HG03175 (cell line): ENCODE data around the gene PLP1.
A peak's percentile ranks its signal among the peaks of the same experiment; 100 is the strongest.
"Not testable (repeated sequence)": the region's sequence is repeated elsewhere in the genome, so short reads cannot be mapped to it uniquely, and the experiment has no call there.

Experiments used
- ATAC-seq: cut with Tn5 transposase; IDR thresholded peaks from one replicate; pipeline ENCODE4 v1.9.1; 2021; ENCODE audit warnings: mild to moderate bottlenecking, moderate library complexity; ENCODE audit not compliant: unreplicated experiment

The PLP1 gene

DNA sequence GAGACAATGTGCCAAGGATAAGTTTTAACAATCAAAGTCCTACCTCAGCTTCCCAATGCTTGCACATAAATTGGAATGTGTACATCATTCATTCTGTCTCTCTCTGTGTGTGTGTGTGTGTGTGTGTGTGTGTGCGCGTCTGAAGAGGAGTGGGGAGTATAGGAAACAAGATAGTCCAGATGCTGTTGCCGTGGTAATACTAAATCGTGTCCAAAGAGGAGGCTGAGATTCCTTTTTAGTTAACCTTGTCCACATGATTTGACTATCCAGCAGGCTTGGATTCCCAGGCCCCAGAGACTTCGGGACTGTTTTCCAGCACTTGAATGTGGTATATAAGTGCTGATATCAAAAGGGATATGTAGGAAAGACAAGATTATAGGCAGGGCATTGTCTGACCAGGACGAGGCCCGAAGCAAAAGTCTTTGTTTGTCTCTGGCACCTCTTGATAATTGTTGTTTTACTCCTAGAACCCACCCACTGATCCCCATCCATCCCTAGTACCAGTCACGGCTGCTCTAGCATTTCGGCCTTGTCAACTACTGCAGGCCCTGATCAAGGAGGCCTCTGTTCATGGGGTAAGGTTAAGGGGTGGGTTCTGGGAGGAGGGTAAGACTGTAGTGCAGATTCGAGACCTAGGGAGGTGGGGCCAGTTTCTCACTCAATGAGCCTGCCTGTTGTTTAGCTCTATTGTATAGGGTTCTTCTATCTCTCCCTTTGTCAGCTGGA is 3.9 kb downstream of the PLP1 start:
- ATAC-seq: no peak

DNA sequence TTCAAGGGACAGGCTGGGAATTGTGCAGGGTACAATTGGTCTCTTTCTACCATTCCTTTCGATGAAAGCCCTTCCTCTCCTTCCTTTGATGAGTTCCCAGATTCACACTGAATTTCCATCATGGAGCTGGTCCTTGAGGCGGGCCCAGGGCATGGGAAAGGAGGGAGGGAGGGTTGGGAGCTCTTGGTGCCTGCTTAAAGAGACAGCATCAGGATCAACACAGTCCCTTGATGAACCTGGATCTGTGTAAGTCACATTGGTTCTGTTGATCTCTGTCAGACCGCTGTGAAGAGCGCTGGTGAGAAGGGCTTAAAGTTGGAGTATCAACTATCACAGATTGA is 4.4 kb downstream of the PLP1 start:
- no peak for ATAC-seq

DNA sequence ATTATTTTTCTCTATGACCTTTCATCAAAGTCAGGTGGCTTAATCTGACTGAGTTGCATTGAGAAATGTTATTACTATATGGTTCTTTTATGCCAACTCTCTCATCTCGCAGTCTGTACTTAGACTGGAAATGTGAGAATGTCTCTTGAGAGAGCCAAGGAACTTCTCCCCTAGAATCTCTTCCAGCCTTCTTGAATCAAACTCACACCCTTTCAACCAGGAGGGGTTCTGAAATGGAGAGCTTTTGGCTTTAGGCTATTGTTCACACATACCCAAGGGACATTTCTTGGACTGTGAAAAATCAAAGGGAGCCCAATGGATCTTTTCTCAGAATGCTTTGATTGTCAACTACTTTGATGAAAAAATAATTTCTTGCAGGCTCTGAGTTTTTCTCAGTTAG is 5.1 kb downstream of the PLP1 start:
- no peak for ATAC-seq

DNA sequence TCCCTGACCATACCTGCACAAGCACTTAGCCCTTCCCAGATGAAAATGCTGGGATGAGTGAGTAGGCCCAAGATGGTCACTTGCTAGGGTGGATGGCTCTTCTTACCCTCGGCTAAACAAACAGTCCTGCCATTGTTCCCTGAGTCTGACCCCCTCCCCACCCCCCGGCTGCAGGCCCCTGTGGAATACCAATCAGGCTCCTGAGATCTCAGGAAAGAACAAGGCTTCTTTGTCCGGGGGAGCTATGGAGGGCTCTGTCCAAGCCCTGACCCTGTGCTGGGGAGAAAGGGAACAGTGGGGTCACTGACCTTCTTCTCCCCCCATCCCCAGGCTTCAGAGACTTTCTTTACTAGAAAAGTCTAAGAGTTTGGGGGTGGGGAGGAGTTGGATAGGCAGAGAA is 6.0 kb downstream of the PLP1 start:
- ATAC-seq: no peak

DNA sequence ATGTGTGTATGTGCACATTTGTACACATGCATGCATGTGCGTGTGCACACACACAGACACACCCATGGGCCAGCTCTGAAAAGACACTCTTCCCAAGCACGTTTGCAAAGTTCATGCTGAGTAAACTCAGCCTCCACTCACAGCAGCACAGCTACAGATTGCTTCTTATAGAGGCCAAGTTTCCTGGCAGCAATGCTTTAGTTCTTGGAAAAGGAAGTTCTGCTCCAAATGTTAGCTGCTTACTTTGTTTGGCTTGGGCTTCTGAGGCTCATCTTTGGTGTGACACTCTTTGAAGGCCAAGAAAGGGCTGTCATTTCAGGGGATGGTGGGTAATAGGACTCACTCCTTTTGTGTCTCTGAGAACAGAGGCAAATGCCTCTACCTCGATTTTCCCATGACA is 6.6 kb downstream of the PLP1 start:
- no peak for ATAC-seq

DNA sequence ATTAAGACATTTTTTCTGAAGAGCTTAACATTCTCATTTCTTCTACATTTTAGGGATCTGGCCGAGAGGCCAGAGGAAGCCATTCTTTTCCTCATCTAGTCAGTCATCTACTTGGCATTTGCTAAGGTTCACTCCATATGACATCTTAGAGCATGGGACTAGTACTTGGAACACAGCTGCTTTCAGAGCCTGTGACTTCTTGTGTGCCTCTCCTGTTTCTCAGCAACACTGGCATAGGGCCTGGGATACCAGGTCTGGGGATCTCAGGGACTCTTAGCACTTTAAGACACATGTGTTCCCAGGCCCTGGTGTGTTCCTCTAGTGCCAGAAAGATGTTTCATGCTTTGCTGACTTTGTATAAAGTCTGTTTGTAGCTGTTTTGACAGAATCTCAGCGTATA is 7.3 kb downstream of the PLP1 start:
- no peak for ATAC-seq

DNA sequence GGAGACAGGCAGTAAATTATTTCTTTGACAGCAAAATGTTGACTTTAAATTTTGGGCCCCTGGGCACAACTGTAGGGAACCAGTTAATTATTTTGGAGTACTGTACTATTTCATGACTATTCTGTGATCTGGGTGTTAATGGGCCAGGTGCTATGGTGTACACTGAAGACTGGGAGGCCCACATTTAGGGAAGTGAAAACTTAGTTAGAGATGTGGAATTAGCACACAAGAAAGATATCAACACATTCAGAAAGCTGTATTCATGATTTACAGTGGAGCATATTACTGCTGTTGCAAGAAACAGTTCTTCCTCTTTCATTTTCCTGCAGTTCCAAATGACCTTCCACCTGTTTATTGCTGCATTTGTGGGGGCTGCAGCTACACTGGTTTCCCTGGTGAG is 12.4 kb downstream of the PLP1 start:
- peak; percentile 93 for ATAC-seq

DNA sequence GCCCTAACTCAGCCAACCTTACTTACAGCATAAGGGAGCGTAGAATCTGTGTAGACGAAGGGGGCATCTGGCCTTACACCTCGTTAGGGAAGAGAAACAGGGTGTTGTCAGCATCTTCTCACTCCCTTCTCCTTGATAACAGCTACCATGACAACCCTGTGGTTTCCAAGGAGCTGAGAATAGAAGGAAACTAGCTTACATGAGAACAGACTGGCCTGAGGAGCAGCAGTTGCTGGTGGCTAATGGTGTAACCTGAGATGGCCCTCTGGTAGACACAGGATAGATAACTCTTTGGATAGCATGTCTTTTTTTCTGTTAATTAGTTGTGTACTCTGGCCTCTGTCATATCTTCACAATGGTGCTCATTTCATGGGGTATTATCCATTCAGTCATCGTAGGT is 14.6 kb downstream of the PLP1 start:
- no peak for ATAC-seq

DNA sequence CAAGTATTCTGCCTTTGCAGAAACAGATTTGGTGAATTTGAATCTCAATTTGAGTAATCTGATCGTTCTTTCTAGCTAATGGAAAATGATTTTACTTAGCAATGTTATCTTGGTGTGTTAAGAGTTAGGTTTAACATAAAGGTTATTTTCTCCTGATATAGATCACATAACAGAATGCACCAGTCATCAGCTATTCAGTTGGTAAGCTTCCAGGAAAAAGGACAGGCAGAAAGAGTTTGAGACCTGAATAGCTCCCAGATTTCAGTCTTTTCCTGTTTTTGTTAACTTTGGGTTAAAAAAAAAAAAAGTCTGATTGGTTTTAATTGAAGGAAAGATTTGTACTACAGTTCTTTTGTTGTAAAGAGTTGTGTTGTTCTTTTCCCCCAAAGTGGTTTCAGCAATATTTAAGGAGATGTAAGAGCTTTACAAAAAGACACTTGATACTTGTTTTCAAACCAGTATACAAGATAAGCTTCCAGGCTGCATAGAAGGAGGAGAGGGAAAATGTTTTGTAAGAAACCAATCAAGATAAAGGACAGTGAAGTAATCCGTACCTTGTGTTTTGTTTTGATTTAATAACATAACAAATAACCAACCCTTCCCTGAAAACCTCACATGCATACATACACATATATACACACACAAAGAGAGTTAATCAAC is 15.3 kb downstream of the PLP1 start:
- ATAC-seq: no peak

DNA sequence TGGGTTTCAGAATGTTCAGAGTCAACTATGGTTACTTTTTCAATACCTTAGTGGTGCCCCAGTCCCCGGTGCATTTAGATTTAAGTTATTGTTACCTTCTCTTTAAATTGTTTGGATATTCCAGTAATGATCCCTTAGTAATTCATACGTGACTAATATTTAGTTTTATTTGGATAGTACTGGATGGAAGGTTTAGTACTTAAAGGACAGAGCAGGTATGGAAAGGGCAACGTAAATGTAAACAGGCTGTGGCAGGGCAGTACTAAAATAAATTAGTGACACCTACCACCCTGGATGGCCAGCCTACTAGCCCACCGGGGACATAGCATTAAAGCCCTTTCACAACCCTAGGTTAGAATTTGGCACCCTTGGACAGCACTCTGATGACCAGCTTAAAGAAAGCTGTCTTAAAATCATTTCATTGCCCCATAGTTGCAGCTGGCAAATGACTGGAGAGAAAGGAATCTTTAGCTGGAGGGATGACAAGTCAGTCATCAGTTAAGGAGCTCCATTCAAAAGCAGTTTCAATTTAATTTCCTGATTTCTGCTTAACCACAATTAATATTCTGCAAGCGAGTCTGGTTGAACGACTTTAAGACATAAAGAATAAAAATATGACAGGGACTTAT is 16.4 kb downstream of the PLP1 start:
- ATAC-seq: no peak

DNA sequence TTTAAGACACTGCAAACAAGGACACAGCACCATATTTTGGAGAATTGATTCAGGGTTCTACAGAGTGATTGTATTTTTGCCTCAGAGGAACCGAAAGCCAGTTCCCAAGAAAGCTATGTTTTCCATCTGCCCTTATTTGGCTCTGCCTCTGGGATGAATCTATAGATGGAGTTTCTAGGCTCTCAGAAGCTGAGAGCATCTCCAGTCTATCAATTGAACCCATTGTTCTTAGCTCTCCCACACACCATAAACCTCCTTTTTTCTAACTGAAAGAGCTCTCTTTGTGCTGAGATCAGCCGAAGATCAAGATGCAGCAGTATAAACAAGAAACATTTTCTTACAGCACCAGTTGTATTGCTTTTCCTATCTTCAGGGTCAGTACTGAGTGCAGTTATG is 16.9 kb downstream of the PLP1 start:
- ATAC-seq: no peak

DNA sequence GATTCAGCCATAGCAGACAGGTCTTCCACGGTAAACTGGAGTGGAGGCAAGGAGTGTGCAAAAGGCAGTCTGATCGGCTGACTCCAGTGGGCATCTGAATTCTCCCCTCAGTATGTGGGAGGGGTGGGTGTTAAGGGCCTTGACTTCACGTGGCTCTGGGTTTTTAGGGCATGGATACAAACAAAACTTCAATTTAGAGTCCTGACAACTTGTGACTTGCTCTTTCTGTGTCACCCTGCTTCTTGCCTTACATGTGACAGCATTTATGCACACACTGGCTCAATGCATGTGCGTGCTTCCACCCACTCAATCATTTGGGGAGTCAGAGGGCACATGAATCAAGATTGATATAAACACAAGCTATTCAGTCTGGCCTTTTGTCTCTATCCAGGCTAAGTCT is 17.5 kb downstream of the PLP1 start:
- ATAC-seq: no peak

DNA sequence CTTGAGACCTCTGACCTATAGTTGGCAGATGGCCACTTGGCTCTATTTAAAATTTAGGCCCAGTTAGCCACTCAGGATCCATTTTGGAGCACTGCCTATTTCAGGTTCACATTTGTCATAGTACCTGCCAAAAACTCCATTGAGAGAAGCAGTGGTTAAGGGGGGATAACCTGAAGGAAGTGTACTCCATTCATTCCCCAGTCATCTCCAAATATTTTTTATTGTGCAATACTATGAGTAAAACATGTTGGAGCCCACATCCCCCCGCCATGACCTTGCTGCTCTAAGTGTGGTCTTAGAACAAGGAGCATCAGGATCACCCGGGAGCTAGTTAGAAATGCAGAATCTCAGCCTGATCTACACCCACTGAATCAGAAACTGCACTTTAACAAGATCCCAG is 21.1 kb downstream of the PLP1 start:
- ATAC-seq: no peak

DNA sequence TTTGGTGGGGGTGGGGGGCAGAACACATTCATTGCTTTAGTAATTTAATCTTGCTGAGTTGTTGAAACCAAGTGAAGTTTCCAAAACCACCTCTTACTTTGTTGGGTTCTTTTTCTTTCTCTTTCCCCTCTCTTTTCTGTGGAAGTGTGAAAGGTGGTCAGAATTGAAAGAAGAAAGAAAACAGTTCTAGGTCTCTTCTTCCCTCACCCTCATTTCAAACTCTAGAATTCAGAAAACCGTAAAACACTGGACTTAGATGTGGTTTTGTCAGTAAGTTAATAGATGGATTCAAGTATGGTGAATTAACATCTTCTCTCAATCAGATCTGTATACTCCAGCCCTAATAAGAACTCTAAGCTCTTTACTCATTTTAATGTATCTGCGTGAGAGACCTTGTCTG is 23.7 kb downstream of the PLP1 start:
- no peak for ATAC-seq

DNA sequence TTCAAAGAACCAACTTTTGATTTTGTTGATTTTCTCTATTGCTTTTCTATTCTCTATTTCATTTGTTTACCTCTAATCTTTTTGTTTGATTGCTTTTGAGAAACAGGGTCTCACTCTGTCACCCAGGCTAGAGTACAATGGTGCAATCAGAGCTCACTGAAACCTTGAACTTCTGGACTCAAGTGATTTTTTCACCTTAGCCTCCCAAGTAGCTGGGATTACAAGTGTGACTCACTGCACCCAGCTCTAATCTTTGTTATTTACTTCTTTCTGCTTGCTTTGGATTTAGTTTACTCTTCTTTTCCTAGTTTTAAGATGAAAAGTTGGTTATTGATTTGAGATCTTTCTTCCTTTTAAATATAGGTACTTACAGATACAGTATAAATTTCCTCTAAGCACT is 29.2 kb downstream of the PLP1 start:
- no peak for ATAC-seq

DNA sequence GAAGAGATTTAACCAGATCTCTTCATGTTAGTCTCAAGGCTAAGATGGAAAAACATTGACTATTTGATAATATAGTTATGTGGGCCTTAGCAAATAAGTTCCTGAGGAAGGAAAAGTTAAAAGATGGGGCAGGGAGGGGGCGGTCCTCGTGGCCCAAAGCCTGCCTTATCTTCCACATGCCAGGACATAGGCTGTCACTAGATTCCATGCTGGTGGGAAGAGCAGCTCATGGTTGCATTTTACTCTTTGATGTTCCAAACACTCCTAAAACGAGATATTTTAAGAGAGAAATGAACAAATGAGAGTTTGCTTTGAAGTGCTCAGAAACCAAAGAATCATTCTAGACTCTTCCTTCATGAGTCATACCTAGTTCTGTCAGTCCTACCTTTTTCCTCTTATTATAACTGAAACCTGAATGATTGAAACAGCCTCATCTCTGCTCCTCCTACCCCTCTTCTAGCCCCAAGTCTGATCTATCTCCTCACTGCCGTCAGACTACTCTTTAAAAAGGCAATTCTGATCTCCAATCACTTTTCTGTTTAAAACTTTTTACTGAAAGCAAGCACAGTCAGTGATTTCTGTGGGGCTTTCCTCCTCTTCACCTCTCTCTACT is 30.3 kb downstream of the PLP1 start:
- ATAC-seq: no peak

DNA sequence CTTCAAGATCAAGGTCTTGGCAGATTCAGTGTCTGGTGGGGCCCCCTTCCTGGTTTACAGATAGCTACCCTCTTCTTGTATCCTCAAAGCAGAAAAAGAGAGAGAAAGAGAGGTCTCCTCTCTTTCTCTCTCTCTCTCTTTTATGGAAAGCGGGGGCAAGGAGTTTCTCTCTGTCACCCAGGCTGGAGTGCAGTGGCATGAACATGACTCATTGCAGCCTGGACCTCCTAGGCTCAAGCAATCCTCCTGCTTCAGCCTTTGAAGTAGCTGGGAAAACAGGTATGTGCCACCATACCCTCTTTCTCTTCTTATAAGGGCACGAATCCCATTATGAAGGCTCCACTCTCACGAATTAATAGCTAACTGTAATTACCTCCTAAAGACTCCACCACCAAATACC is 35.2 kb downstream of the PLP1 start:
- ATAC-seq: no peak

DNA sequence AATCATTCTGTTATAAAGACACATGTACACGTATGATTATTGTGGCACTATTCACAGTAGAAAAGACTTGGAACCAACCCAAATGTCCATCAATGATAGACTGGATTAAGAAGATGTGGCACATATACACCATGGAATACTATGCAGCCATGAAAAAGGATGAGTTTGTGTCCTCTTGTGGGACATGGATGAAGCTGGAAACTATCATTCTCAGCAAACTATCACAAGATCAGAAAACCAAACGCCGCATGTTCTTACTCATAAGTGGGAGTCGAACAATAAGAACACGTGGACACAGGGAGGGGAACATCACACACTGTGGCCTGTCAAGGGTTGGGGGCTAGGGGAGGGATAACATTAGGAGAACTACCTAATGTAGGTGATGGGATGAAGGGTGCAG is 40.5 kb downstream of the PLP1 start:
- ATAC-seq: not testable (repeated sequence)

DNA sequence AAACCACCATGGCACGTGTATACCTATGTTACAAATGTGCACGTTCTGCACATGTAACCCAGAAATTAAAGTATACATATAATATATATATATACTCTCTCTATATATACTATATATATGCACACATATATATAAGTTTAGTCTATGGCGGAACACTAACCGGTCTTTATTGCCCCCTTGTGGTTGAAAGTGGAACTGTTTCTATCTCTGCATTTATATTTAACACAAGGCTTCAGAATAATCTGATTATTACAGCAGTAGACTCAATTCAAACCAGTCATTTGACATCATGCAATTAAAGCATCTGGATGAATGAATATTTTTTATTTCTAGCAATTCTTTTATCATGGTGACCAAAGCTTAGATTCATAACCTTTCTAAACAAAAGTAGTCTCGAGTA is 40.9 kb downstream of the PLP1 start:
- peak; percentile 59 for ATAC-seq

DNA sequence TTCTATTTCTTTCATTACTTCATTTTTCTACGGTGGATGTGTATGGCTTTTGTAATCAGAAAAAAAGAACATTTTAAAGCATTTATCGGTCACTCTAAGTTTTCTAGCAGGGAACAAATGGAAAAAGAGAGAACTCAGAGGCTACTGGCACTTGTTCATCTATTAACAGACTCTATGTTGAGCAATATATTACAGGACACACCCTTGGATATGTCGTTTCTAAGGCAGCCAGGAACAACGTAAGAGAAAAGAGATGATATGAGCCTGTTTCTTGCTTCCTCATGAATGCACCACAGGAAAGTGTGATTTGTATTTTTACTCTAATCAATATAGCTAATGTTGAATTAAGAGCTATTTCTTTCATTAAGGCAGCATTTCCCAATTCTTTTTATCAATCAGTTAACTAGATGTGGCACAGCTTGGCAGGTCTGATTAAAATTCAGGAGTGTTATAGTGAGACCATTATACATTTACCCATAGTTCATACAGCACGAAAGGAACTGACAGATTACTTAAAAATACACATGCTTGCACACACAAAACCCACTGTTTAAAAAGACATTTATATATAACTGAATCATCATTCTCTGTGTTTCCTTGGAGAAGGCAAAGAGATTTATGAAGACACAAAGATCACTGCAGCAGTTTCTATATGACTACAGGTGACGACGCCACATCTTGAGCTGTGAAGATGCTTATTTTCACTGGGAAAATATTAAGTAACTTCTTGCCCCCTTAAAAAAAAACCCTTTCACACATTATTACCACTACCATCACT is 42.4 kb downstream of the PLP1 start:
- no peak for ATAC-seq

DNA sequence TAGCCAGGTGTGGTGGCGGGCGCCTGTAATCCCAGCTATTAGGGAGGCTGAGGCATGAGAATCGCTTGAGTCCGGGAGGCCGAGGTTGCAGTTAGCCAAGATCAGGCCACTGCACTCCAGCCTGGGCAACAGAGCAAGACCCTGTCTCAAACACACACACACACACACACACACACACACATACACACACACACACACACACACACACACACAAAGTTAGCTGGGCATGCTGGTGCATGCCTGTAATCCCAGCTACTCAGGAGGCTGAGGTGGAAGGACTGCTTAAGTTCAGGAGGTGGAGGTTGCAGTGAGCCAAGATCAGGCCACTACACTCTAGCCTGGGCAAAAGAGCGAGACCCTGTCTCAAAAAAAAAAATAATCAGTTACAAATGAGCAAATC is 44.2 kb downstream of the PLP1 start:
- ATAC-seq: not testable (repeated sequence)
